Spleen (tissue), 11 donors: ENCODE data around the gene HOXC12. TPM values are rescaled to one million over a fixed set of nuclear protein-coding genes. Genes with fewer than 3 reads are reported as not detected.

Experiments
- DNase-seq: peaks from one replicate; pipeline ENCODE4 v3.0.0-alpha.2; 2020
- H3K27ac ChIP-seq, 8 donors: fragments of 200-600 bp; sonication (generic) in 7 of 8; 1 replicate in 4 of 8; 2 replicates in 4 of 8; pipeline versions ENCODE4 v1.5.0 to v1.8.0; 2016 to 2021; ENCODE audit warnings: inconsistent platforms in 4 of 8, mild to moderate bottlenecking in 4 of 8, moderate library complexity in 1 of 8
- H3K27me3 ChIP-seq, 7 donors: fragments of 200-600 bp; sonication (generic) in 6 of 7; replicated peaks in 1 of 7; 1 replicate in 4 of 7; 2 replicates in 3 of 7; pipeline versions ENCODE4 v1.5.0 to v1.8.0; 2016 to 2021; ENCODE audit warnings: inconsistent platforms in 3 of 7, mild to moderate bottlenecking in 1 of 7
- H3K36me3 ChIP-seq, 6 donors: fragments of 200-600 bp; sonication (generic) in 5 of 6; 1 replicate in 4 of 6; 2 replicates in 2 of 6; pipeline versions ENCODE4 v1.5.0 to v1.8.0; 2016 to 2021; ENCODE audit warnings: inconsistent platforms in 2 of 6
- H3K4me1 ChIP-seq, 6 donors: fragments of 200-600 bp; sonication (generic) in 5 of 6; 1 replicate in 3 of 6; 2 replicates in 3 of 6; pipeline versions ENCODE4 v1.5.0 to v1.8.0; 2016 to 2021; ENCODE audit warnings: inconsistent platforms in 3 of 6
- H3K4me3 ChIP-seq, 8 donors: fragments of 200-600 bp; sonication (generic) in 7 of 8; 1 replicate in 4 of 8; 2 replicates in 4 of 8; pipeline versions ENCODE4 v1.5.0 to v1.8.0; 2016 to 2021; ENCODE audit warnings: inconsistent platforms in 4 of 8, mild to moderate bottlenecking in 4 of 8, moderate library complexity in 2 of 8
- H3K9me3 ChIP-seq, 8 donors: fragments of 200-600 bp; sonication (generic) in 7 of 8; 1 replicate in 4 of 8; 2 replicates in 4 of 8; pipeline versions ENCODE4 v1.5.0 to v1.8.0; 2016 to 2021; ENCODE audit warnings: inconsistent platforms in 4 of 8
- POLR2A ChIP-seq, 3 donors: fragments of 450-650 bp; IDR thresholded peaks; one replicate each; pipeline ENCODE4 v1.5.1; 2017; ENCODE audit warnings: antibody characterized with exemption in 3 of 3, mild to moderate bottlenecking in 1 of 3
- POLR2AphosphoS5 ChIP-seq, 3 donors: sonication (generic); formaldehyde crosslinking; IDR thresholded peaks; one replicate each; pipeline ENCODE4 v1.5.1; 2017; ENCODE audit warnings: antibody characterized with exemption in 3 of 3
- WGBS, 5 donors: extraction: QIAGEN DNeasy Blood & Tissue Kit in 3 of 5; methylation state at CpG; one replicate each; pipeline versions ENCODE4 v1.1.5 to v1.1.7; 2013 to 2018; 5-methylcytosine and 5-hydroxymethylcytosine counted together
- intact Hi-C: fragments of 100-400 bp; cut with DNase I; formaldehyde crosslinking; loops from one replicate; pipeline ENCODE4 v1.15.0; 2023; ENCODE audit warnings: low total_unique reads
- polyA plus RNA-seq, 3 donors: library from polyadenylated mRNA; stranded (reverse); fragments of 200-250 nt; gene quantifications; one replicate each; pipeline ENCODE4 v1.2.1, GENCODE V29; 2013
- total RNA-seq, 7 donors: library from RNA; depleted of rRNA in 3 of 7; stranded (reverse); fragments of >200 nt in 3 of 7; fragmentation: NEBNext Ultra II Directional in 4 of 7; extraction: Animal tissue kit (Norgen Biotek cat#: 25700) in 4 of 7; gene quantifications; one replicate each; pipeline versions ENCODE4 v1.1.0 to v1.2.1, GENCODE V29; 2016 to 2021
- TF ChIP-seq, protein P1 (sequence below), 11 experiments: fragments of 200-600 bp in 7 of 11; fragments of 450-650 bp in 4 of 11; sonication (generic) in 4 of 11; IDR thresholded peaks in 8 of 11; conservative IDR thresholded peaks in 3 of 11; 1 replicate in 7 of 11; 2 replicates in 4 of 11; pipeline versions ENCODE4 v1.4.0 to v1.8.0; 2016 to 2021; ENCODE audit warnings: antibody characterized with exemption in 11 of 11, inconsistent platforms in 4 of 11, mild to moderate bottlenecking in 1 of 11
- donor health status: healthy with polysubstance abuse.
- donor health status: DM: no; HTN: no; CAD: no; lungs with moderate emphysema.
- donor health status: DM: no; HTN: no; CAD: no.
- donor health status: Bipolar disorder and iron deficiency.
- donor health status: healthy.
- donor health status: DM: no; HTN: no; CAD: no.
- donor health status: DM: yes; HTN: yes; CAD: no.

HOXC12 gene
- total and polyA plus RNA-seq, 10 donors: not detected

DNA sequence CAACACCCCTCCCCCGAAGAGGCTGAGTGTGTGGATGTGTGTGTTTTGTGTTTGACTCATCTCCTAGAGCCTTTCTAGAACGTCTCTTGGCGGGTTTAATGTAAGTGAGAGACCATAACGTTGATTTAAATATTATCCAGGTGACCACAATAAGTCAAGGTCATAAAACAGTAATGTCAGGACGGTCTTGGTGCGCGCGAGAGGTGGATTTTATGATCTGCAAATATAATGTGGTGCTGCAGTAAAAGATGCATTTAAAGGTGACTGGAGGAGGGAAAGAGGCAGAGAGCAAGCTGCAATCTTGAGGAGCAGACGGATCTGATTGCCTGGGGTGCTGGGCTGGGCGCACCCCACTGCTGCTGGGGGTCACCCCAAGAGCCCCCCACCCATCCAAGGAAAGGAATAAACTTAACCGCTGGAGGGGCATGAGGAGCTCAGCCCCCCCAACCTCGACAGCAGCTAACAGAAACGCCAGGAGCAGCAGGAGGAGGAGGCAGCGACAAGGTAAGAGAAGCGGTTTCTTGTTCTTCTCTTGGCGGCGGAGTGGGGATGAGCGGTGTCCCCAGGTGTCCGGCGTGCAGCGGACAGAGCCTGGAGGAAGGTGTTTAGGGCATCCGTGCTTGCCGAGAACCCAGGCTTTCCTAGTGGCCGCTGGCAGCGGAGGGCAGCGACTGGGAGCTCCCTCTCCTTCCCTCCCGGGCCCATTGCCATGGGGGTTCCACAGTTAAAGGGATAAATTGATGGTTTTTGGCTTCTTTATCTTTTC lies 35.8 kb downstream of the HOXC12 start:
- no peak overlapping the region for H3K27ac ChIP-seq
- 6 to 17% (median 9%) methylated on average over 27 of the region's 27 CpGs for WGBS, 5 donors
- H3K4me3 ChIP-seq: no peak overlapping the region
- no peak for TF ChIP-seq POLR2A (IDR thresholded peaks at IDR 0.05)
- H3K4me1 ChIP-seq: peaks cover 18 to 43% (median 37%) of the 10 kb centered on the region in 6 donors
- H3K27me3 ChIP-seq: peaks cover 33 to 100% (median 100%) of the 10 kb centered on the region in 7 donors
- no peaks in the 10 kb centered on the region for H3K36me3 ChIP-seq
- intact Hi-C loops: no loop called here
- H3K9me3 ChIP-seq: peaks cover 0 to 1% (median 0%) of the 10 kb centered on the region in 8 donors
- DNase-seq: no peak

DNA sequence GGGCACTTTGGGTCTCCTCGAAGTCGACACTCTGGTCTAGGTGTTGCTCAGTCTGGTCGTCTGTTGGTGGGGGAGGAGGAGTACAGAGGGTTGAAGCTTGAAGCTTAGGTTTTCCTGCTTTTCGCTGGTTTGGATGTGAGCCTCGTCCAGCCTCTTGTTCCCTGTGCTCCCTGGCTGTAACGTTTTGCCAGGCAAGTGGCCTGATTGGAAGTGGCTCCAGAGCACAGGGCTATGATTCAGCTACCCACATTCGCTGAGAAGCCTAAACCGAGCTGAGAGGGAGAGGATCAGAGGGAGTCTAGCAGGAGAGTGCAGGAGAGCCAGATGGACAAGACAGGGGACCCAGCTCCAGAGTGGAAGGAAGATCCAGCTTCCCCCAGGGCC lies 36.4 kb downstream of the HOXC12 start:
- Histone ChIP-seq H3K27ac (no peak overlapping the region), H3K9me3 (no peaks in the 10 kb centered on the region), H3K36me3 (no peaks in the 10 kb centered on the region), H3K4me1 (peaks cover 15 to 43% (median 36%) of the 10 kb centered on the region in 6 donors), H3K27me3 (peaks cover 30 to 100% (median 100%) of the 10 kb centered on the region in 7 donors), H3K4me3 (no peak overlapping the region)
- 1 to 6% (median 4%) methylated on average over 8 of the region's 8 CpGs for WGBS, 5 donors
- intact Hi-C loops: no loop called here
- no peak for DNase-seq
- no peak for TF ChIP-seq POLR2A (IDR thresholded peaks at IDR 0.05)
- TF ChIP-seq, protein P1, sequence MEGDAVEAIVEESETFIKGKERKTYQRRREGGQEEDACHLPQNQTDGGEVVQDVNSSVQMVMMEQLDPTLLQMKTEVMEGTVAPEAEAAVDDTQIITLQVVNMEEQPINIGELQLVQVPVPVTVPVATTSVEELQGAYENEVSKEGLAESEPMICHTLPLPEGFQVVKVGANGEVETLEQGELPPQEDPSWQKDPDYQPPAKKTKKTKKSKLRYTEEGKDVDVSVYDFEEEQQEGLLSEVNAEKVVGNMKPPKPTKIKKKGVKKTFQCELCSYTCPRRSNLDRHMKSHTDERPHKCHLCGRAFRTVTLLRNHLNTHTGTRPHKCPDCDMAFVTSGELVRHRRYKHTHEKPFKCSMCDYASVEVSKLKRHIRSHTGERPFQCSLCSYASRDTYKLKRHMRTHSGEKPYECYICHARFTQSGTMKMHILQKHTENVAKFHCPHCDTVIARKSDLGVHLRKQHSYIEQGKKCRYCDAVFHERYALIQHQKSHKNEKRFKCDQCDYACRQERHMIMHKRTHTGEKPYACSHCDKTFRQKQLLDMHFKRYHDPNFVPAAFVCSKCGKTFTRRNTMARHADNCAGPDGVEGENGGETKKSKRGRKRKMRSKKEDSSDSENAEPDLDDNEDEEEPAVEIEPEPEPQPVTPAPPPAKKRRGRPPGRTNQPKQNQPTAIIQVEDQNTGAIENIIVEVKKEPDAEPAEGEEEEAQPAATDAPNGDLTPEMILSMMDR (IDR thresholded peaks at IDR 0.05 in 8 of 11, conservative IDR thresholded peaks at IDR 0.05 in 3 of 11): no peak
- no peak for TF ChIP-seq POLR2AphosphoS5 (IDR thresholded peaks at IDR 0.05)

DNA sequence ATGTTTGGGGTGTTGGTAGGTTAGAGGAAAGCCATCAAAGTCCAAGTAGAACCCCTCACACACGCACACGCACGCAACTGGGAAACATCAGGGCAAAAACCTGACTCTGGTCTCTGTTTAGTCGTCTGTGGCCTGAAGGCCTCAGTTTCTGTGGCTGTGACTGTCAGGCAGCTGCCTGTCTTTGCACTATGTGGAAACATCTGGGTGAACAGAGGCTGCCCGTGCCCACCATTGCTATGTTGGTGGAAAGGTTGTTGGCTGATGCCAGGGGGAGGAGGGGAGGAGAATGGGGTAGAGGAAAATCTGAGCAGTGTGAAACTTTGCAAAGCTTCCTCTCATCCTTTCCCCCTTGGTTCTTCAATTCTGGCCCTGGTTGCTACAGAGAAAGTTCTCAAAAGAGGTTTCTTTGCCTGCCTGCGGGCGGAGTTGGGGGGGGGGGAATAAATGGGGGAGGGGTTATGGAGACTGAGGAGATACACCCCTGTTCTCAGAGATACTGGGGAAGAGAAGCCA lies 37.7 kb downstream of the HOXC12 start:
- peaks cover 14 to 49% (median 40%) of the 10 kb centered on the region in 6 donors for H3K4me1 ChIP-seq
- H3K36me3 ChIP-seq: no peaks in the 10 kb centered on the region
- H3K9me3 ChIP-seq: no peaks in the 10 kb centered on the region
- 30 to 39% (median 35%) methylated on average over 7 of the region's 7 CpGs for WGBS, 5 donors
- no peak overlapping the region for H3K4me3 ChIP-seq
- no peak overlapping the region for H3K27ac ChIP-seq
- TF ChIP-seq, protein P1 (IDR thresholded peaks at IDR 0.05 in 8 of 11, conservative IDR thresholded peaks at IDR 0.05 in 3 of 11): no peak
- no peak for TF ChIP-seq POLR2AphosphoS5 (IDR thresholded peaks at IDR 0.05)
- TF ChIP-seq POLR2A (IDR thresholded peaks at IDR 0.05): no peak
- intact Hi-C loops: no loop called here
- H3K27me3 ChIP-seq: peaks cover 22 to 100% (median 100%) of the 10 kb centered on the region in 7 donors
- no peak for DNase-seq

DNA sequence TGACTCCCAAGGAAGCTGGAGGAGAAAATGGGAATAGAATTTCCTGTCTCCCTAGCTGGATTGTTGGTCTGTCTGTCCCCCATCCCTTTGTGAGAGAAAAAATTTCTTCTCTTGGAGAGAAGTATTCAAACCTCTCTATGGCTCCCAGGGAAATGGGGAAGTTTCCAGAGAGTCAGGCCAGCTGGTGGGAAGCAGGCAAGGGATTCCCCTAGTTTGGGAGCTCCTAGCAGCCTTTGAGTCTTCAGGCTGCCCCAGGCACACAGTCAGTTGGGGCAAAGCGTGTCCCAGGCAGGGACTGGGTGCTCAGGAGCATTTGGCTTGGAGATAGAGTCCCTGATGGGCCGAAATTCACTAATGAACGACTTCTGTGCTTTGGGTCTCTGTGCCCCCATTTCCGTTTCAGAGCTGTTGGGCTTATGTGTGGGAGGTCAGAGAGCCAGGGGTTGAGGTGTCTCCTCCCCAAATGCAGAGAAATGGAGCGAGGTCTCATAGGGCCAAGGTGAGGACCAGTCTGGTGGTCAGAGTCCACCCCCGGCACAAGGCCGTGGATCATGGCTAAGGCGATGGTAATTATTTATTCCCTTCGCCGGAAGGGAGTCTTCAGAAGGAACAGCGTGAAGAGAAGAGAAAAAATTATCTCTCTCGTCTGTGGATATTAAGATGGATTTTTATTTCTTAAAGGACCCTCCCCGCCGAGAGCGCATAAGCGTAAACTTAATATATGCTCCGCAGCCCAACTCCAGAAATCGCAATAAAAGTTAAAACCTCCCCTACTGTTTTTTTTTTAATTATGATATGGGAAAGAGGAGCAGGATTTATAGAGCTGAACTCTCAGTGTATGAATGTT lies 38.7 kb downstream of the HOXC12 start:
- Histone ChIP-seq H3K27me3 (peaks cover 17 to 100% (median 100%) of the 10 kb centered on the region in 7 donors), H3K9me3 (no peaks in the 10 kb centered on the region), H3K4me3 (no peak overlapping the region), H3K36me3 (no peaks in the 10 kb centered on the region), H3K27ac (no peak overlapping the region), H3K4me1 (peaks cover 14 to 53% (median 44%) of the 10 kb centered on the region in 6 donors)
- 26 to 33% (median 29%) methylated on average over 18 of the region's 18 CpGs for WGBS, 5 donors
- TF ChIP-seq POLR2AphosphoS5 (IDR thresholded peaks at IDR 0.05) (no peak), POLR2A (IDR thresholded peaks at IDR 0.05) (no peak)
- TF ChIP-seq, protein P1 (IDR thresholded peaks at IDR 0.05 in 8 of 11, conservative IDR thresholded peaks at IDR 0.05 in 3 of 11): no peak
- intact Hi-C loops: no loop called here
- no peak for DNase-seq
